ENCODE data around the gene GNAT1.
"Not testable (repeated sequence)": the region's sequence is repeated elsewhere in the genome, so short reads cannot be mapped to it uniquely, and the experiment has no call there.

The GNAT1 gene

GRCh38 chr3:50226888-50227389 is 35.5 kb downstream of the GNAT1 start:
- H3K9ac ChIP-seq (ENCODE audit: insufficient read length, low read depth): peak overlapping the region; percentile 91
- TF ChIP-seq SUZ12 (IDR thresholded peaks at IDR 0.05; ENCODE audit: extremely low read depth, insufficient read depth, insufficient read length) (no peak), YY1 (IDR thresholded peaks at IDR 0.05; ENCODE audit: insufficient read depth, insufficient read length) (no peak)
- no peak for DNase-seq (ENCODE audit: low read depth, low spot score)

GRCh38 chr3:50227390-50228183 is 36.2 kb downstream of the GNAT1 start:
- no peak for TF ChIP-seq YY1 (IDR thresholded peaks at IDR 0.05; ENCODE audit: insufficient read depth, insufficient read length)
- no peak for TF ChIP-seq ZNF274 (IDR thresholded peaks at IDR 0.05; ENCODE audit: low read depth, low read length)
- no peak for TF ChIP-seq SUZ12 (IDR thresholded peaks at IDR 0.05; ENCODE audit: extremely low read depth, insufficient read depth, insufficient read length)
- H3K9ac ChIP-seq (ENCODE audit: insufficient read length, low read depth): peak overlapping the region; percentile 91
- peaks cover 17% of the 10 kb centered on the region for H3K4me1 ChIP-seq (ENCODE audit: insufficient read depth, insufficient read length)
- H3K4me3 ChIP-seq (ENCODE audit: insufficient read length, low read depth): peak overlapping the region; percentile 73
- DNase-seq (ENCODE audit: low read depth, low spot score): peak; percentile 92
- peaks cover 6% of the 10 kb centered on the region for H3K27me3 ChIP-seq (ENCODE audit: insufficient read depth, insufficient read length)
- H3K36me3 ChIP-seq (ENCODE audit: insufficient read depth, insufficient read length, low read length): no peaks in the 10 kb centered on the region
- H3K9me3 ChIP-seq (ENCODE audit: insufficient read depth, low read length): no peaks in the 10 kb centered on the region

More at GRCh38 chr3:50226888-50227389, 35.5 kb downstream of the GNAT1 start:
- no peaks in the 10 kb centered on the region for H3K9me3 ChIP-seq (ENCODE audit: insufficient read depth, low read length)
- peaks cover 6% of the 10 kb centered on the region for H3K27me3 ChIP-seq (ENCODE audit: insufficient read depth, insufficient read length)
- peaks cover 19% of the 10 kb centered on the region for H3K4me1 ChIP-seq (ENCODE audit: insufficient read depth, insufficient read length)
- H3K36me3 ChIP-seq (ENCODE audit: insufficient read depth, insufficient read length, low read length): no peaks in the 10 kb centered on the region
- peak overlapping the region; percentile 73 for H3K4me3 ChIP-seq (ENCODE audit: insufficient read length, low read depth)

GRCh38 chr3:50228184-50228763 is 36.9 kb downstream of the GNAT1 start:
- H3K9ac ChIP-seq (ENCODE audit: insufficient read length, low read depth): peak overlapping the region; percentile 87
- DNase-seq (ENCODE audit: low read depth, low spot score); H3K36me3 ChIP-seq (ENCODE audit: insufficient read depth, insufficient read length, low read length): not testable (repeated sequence)

GRCh38 chr3:50229490-50229889 is 38.1 kb downstream of the GNAT1 start:
- Histone ChIP-seq H3K36me3 (ENCODE audit: insufficient read depth, insufficient read length, low read length) (no peaks in the 10 kb centered on the region), H3K9ac (ENCODE audit: insufficient read length, low read depth) (no peak overlapping the region), H3K9me3 (ENCODE audit: insufficient read depth, low read length) (no peaks in the 10 kb centered on the region), H3K27me3 (ENCODE audit: insufficient read depth, insufficient read length) (peaks cover 3% of the 10 kb centered on the region), H3K4me3 (ENCODE audit: insufficient read length, low read depth) (no peak overlapping the region), H3K4me1 (ENCODE audit: insufficient read depth, insufficient read length) (peaks cover 25% of the 10 kb centered on the region)
- TF ChIP-seq YY1 (IDR thresholded peaks at IDR 0.05; ENCODE audit: insufficient read depth, insufficient read length): no peak
- no peak for TF ChIP-seq ZNF274 (IDR thresholded peaks at IDR 0.05; ENCODE audit: low read depth, low read length)
- TF ChIP-seq SUZ12 (IDR thresholded peaks at IDR 0.05; ENCODE audit: extremely low read depth, insufficient read depth, insufficient read length): no peak
- no peak for DNase-seq (ENCODE audit: low read depth, low spot score)

More at GRCh38 chr3:50228184-50228763, 36.9 kb downstream of the GNAT1 start:
- not testable (repeated sequence) for H3K9me3 ChIP-seq (ENCODE audit: insufficient read depth, low read length); H3K27me3 ChIP-seq (ENCODE audit: insufficient read depth, insufficient read length)
- peaks cover 20% of the 10 kb centered on the region for H3K4me1 ChIP-seq (ENCODE audit: insufficient read depth, insufficient read length)
- peak overlapping the region; percentile 73 for H3K4me3 ChIP-seq (ENCODE audit: insufficient read length, low read depth)

- Histone ChIP-seq H3K27me3 (ENCODE audit: insufficient read depth, insufficient read length) (peaks cover 3% of the 10 kb centered on the region), H3K4me3 (ENCODE audit: insufficient read length, low read depth) (no peak overlapping the region), H3K9me3 (ENCODE audit: insufficient read depth, low read length) (no peaks in the 10 kb centered on the region), H3K9ac (ENCODE audit: insufficient read length, low read depth) (no peak overlapping the region), H3K4me1 (ENCODE audit: insufficient read depth, insufficient read length) (peaks cover 29% of the 10 kb centered on the region), H3K36me3 (ENCODE audit: insufficient read depth, insufficient read length, low read length) (no peaks in the 10 kb centered on the region)
- TF ChIP-seq ZNF274 (IDR thresholded peaks at IDR 0.05; ENCODE audit: low read depth, low read length): no peak
- no peak for TF ChIP-seq SUZ12 (IDR thresholded peaks at IDR 0.05; ENCODE audit: extremely low read depth, insufficient read depth, insufficient read length)
- TF ChIP-seq YY1 (IDR thresholded peaks at IDR 0.05; ENCODE audit: insufficient read depth, insufficient read length): no peak
- DNase-seq (ENCODE audit: low read depth, low spot score): no peak
These were observed 38.8 kb downstream of the GNAT1 start for GRCh38 chr3:50230104-50230793.

- Histone ChIP-seq H3K9me3 (ENCODE audit: insufficient read depth, low read length) (no peaks in the 10 kb centered on the region), H3K4me1 (ENCODE audit: insufficient read depth, insufficient read length) (peaks cover 29% of the 10 kb centered on the region), H3K36me3 (ENCODE audit: insufficient read depth, insufficient read length, low read length) (no peaks in the 10 kb centered on the region), H3K9ac (ENCODE audit: insufficient read length, low read depth) (no peak overlapping the region), H3K4me3 (ENCODE audit: insufficient read length, low read depth) (no peak overlapping the region), H3K27me3 (ENCODE audit: insufficient read depth, insufficient read length) (peaks cover 3% of the 10 kb centered on the region)
- TF ChIP-seq SUZ12 (IDR thresholded peaks at IDR 0.05; ENCODE audit: extremely low read depth, insufficient read depth, insufficient read length): no peak
- no peak for TF ChIP-seq ZNF274 (IDR thresholded peaks at IDR 0.05; ENCODE audit: low read depth, low read length)
- TF ChIP-seq YY1 (IDR thresholded peaks at IDR 0.05; ENCODE audit: insufficient read depth, insufficient read length): no peak
- no peak for DNase-seq (ENCODE audit: low read depth, low spot score)
These were observed 39.4 kb downstream of the GNAT1 start for GRCh38 chr3:50230794-50231125.

GRCh38 chr3:50231581-50231980 is 40.2 kb downstream of the GNAT1 start:
- H3K4me3 ChIP-seq (ENCODE audit: insufficient read length, low read depth): no peak overlapping the region
- peaks cover 29% of the 10 kb centered on the region for H3K4me1 ChIP-seq (ENCODE audit: insufficient read depth, insufficient read length)
- H3K9me3 ChIP-seq (ENCODE audit: insufficient read depth, low read length): no peaks in the 10 kb centered on the region

More at GRCh38 chr3:50231581-50231980, 40.2 kb downstream of the GNAT1 start:
- no peaks in the 10 kb centered on the region for H3K36me3 ChIP-seq (ENCODE audit: insufficient read depth, insufficient read length, low read length)
- peaks cover 3% of the 10 kb centered on the region for H3K27me3 ChIP-seq (ENCODE audit: insufficient read depth, insufficient read length)
- TF ChIP-seq YY1 (IDR thresholded peaks at IDR 0.05; ENCODE audit: insufficient read depth, insufficient read length) (no peak), ZNF274 (IDR thresholded peaks at IDR 0.05; ENCODE audit: low read depth, low read length) (no peak), SUZ12 (IDR thresholded peaks at IDR 0.05; ENCODE audit: extremely low read depth, insufficient read depth, insufficient read length) (no peak)
- no peak for DNase-seq (ENCODE audit: low read depth, low spot score)
- no peak overlapping the region for H3K9ac ChIP-seq (ENCODE audit: insufficient read length, low read depth)

Measured in NT2/D1 (cell line).